GM21367 (cell line): ENCODE data around the gene SPTBN1.

Experiments used
- ATAC-seq: cut with Tn5 transposase; IDR thresholded peaks from one replicate; pipeline ENCODE4 v1.9.1; 2021; ENCODE audit not compliant: unreplicated experiment

SPTBN1 gene

GRCh38 chr2:54455563-54456361 lies at the start of gene SPTBN1:
SPTBN1 (plus strand) TSS chr2:54456327; CDS start chr2:54526419, 70,092 bp downstream.
- ATAC-seq = no peak

GRCh38 chr2:54407693-54408092 lies 48.4 kb upstream of the SPTBN1 start:
- ATAC-seq = no peak

GRCh38 chr2:54408288-54408687 lies 47.8 kb upstream of the SPTBN1 start:
- ATAC-seq = no peak

- ATAC-seq = no peak
Observed at GRCh38 chr2:54409752-54410151, 46.4 kb upstream of the SPTBN1 start.

- ATAC-seq = no peak
Observed at GRCh38 chr2:54411801-54412354, 44.2 kb upstream of the SPTBN1 start.

GRCh38 chr2:54416166-54416813 lies 39.8 kb upstream of the SPTBN1 start:
- ATAC-seq = no peak

GRCh38 chr2:54416938-54417337 lies 39.2 kb upstream of the SPTBN1 start:
- no peak for ATAC-seq

GRCh38 chr2:54417577-54417976 lies 38.5 kb upstream of the SPTBN1 start:
- no peak for ATAC-seq

GRCh38 chr2:54419388-54419787 lies 36.7 kb upstream of the SPTBN1 start:
- no peak for ATAC-seq

- ATAC-seq = no peak
Observed at GRCh38 chr2:54419855-54420523, 36.1 kb upstream of the SPTBN1 start.

- no peak for ATAC-seq
Observed at GRCh38 chr2:54420524-54421172, 35.5 kb upstream of the SPTBN1 start.

GRCh38 chr2:54422072-54422581 lies 34.0 kb upstream of the SPTBN1 start:
- no peak for ATAC-seq

GRCh38 chr2:54423213-54423612 lies 32.9 kb upstream of the SPTBN1 start:
- ATAC-seq = no peak

- ATAC-seq = no peak
Observed at GRCh38 chr2:54424555-54425163, 31.5 kb upstream of the SPTBN1 start.

- ATAC-seq = no peak
Observed at GRCh38 chr2:54428108-54428831, 27.9 kb upstream of the SPTBN1 start.

- ATAC-seq = no peak
Observed at GRCh38 chr2:54429054-54429453, 27.1 kb upstream of the SPTBN1 start.

GRCh38 chr2:54429811-54430551 lies 26.1 kb upstream of the SPTBN1 start:
- no peak for ATAC-seq

- no peak for ATAC-seq
Observed at GRCh38 chr2:54430649-54431048, 25.5 kb upstream of the SPTBN1 start.
